ENCODE measurements around the gene PTPRK.

PTPRK gene

GRCh38 chr6:128047989-128048388, 472.4 kb downstream of the PTPRK start:
- Histone ChIP-seq H3K27ac (ENCODE audit: low read depth, low read length) (no peak overlapping the region), H3K4me3 (ENCODE audit: low read depth, low read length) (no peak overlapping the region), H3K36me3 (ENCODE audit: control insufficient read depth, insufficient read depth, low read length) (no peaks in the 10 kb centered on the region), H3K27me3 (ENCODE audit: control insufficient read depth, insufficient read depth, low read length) (no peaks in the 10 kb centered on the region), H3K4me1 (ENCODE audit: control insufficient read depth, insufficient read depth, low read length) (peaks cover 7% of the 10 kb centered on the region), H3K9ac (ENCODE audit: low read length) (no peak overlapping the region), H3K9me3 (ENCODE audit: control insufficient read depth, insufficient read depth, low read depth, low read length) (no peaks in the 10 kb centered on the region)

- H3K4me1 ChIP-seq (ENCODE audit: control insufficient read depth, insufficient read depth, low read length), result peaks cover 7% of the 10 kb centered on the region
- H3K9me3 ChIP-seq (ENCODE audit: control insufficient read depth, insufficient read depth, low read depth, low read length), result no peaks in the 10 kb centered on the region
- H3K9ac ChIP-seq (ENCODE audit: low read length), result no peak overlapping the region
- no peaks in the 10 kb centered on the region for H3K27me3 ChIP-seq (ENCODE audit: control insufficient read depth, insufficient read depth, low read length)
- H3K4me3 ChIP-seq (ENCODE audit: low read depth, low read length), result no peak overlapping the region
- no peak overlapping the region for H3K27ac ChIP-seq (ENCODE audit: low read depth, low read length)
- no peaks in the 10 kb centered on the region for H3K36me3 ChIP-seq (ENCODE audit: control insufficient read depth, insufficient read depth, low read length)
Measured at GRCh38 chr6:128046033-128046432, 474.4 kb downstream of the PTPRK start.

- Histone ChIP-seq H3K27ac (ENCODE audit: low read depth, low read length) (no peak overlapping the region), H3K9me3 (ENCODE audit: control insufficient read depth, insufficient read depth, low read depth, low read length) (no peaks in the 10 kb centered on the region)
Measured at GRCh38 chr6:128039543-128039942, 480.9 kb downstream of the PTPRK start.

DNA sequence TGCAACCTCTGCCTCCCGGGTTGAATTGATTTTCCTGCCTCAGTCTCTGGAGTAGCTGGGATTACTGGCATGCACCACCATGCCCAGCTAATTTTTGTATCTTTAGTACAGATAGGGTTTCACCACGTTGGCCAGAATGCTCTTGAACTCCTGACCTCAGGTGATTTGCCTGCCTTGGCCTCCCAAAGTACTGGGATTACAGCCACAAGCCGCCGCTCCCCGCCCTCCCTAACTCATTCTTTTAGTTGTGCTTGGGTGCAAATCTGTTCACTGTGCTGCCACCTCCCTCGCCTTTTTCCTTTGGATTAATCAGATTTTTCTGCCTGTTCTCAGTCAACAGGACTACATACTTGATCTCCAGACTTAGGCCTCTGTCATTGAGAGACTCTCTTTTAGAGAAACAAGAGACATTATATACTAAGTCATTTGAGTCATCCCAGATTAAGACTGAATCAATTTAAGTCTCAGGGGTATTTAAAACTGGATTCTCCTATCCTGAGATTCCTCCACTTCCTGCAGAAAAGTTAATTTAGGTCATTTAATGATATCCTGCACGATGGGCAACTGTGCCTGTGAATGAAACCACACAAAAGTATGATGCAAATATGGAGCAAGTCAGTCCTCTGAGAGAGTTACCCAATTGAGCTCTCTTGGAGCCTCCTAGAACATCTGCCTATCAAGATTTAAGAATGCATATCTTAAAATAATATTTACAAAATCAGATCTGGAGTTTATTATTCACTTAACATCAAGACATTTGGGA, 483.4 kb downstream of the PTPRK start:
- no peaks in the 10 kb centered on the region for H3K9me3 ChIP-seq (ENCODE audit: control insufficient read depth, insufficient read depth, low read depth, low read length)
- no peaks in the 10 kb centered on the region for H3K4me1 ChIP-seq (ENCODE audit: control insufficient read depth, insufficient read depth, low read length)
- no peak overlapping the region for H3K9ac ChIP-seq (ENCODE audit: low read length)
- H3K27me3 ChIP-seq (ENCODE audit: control insufficient read depth, insufficient read depth, low read length), result no peaks in the 10 kb centered on the region
- no peak overlapping the region for H3K4me3 ChIP-seq (ENCODE audit: low read depth, low read length)
- no peaks in the 10 kb centered on the region for H3K36me3 ChIP-seq (ENCODE audit: control insufficient read depth, insufficient read depth, low read length)
- no peak overlapping the region for H3K27ac ChIP-seq (ENCODE audit: low read depth, low read length)

More at GRCh38 chr6:128039543-128039942, 480.9 kb downstream of the PTPRK start:
- Histone ChIP-seq H3K36me3 (ENCODE audit: control insufficient read depth, insufficient read depth, low read length) (no peaks in the 10 kb centered on the region), H3K4me1 (ENCODE audit: control insufficient read depth, insufficient read depth, low read length) (no peaks in the 10 kb centered on the region), H3K4me3 (ENCODE audit: low read depth, low read length) (no peak overlapping the region), H3K9ac (ENCODE audit: low read length) (no peak overlapping the region), H3K27me3 (ENCODE audit: control insufficient read depth, insufficient read depth, low read length) (no peaks in the 10 kb centered on the region)

DNA sequence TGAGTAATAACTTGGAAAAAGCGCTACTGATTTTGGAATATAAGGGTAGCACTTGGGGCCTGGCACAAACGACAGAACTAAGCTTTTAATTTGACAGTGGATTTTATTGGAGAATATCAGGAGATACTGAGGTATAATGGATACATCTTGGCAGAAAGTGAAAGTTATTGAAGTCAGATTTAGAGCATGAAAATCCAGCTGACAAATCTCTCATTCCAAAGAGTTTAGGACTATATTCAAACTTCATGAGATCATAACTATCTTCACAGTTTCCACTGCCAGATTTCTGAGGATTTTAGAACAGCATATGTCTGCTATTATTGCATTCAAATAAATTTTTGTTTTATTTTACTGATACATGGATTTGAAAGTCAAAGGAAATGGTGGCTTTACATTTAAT, 487.2 kb downstream of the PTPRK start:
- H3K27ac ChIP-seq (ENCODE audit: low read depth, low read length), result no peak overlapping the region
- no peak overlapping the region for H3K9ac ChIP-seq (ENCODE audit: low read length)
- no peaks in the 10 kb centered on the region for H3K4me1 ChIP-seq (ENCODE audit: control insufficient read depth, insufficient read depth, low read length)
- no peaks in the 10 kb centered on the region for H3K9me3 ChIP-seq (ENCODE audit: control insufficient read depth, insufficient read depth, low read depth, low read length)
- no peaks in the 10 kb centered on the region for H3K36me3 ChIP-seq (ENCODE audit: control insufficient read depth, insufficient read depth, low read length)
- no peak overlapping the region for H3K4me3 ChIP-seq (ENCODE audit: low read depth, low read length)
- H3K27me3 ChIP-seq (ENCODE audit: control insufficient read depth, insufficient read depth, low read length), result no peaks in the 10 kb centered on the region

- no peak overlapping the region for H3K4me3 ChIP-seq (ENCODE audit: low read depth, low read length)
- H3K9me3 ChIP-seq (ENCODE audit: control insufficient read depth, insufficient read depth, low read depth, low read length), result no peaks in the 10 kb centered on the region
- H3K27ac ChIP-seq (ENCODE audit: low read depth, low read length), result no peak overlapping the region
- H3K4me1 ChIP-seq (ENCODE audit: control insufficient read depth, insufficient read depth, low read length), result no peaks in the 10 kb centered on the region
- no peak overlapping the region for H3K9ac ChIP-seq (ENCODE audit: low read length)
- H3K36me3 ChIP-seq (ENCODE audit: control insufficient read depth, insufficient read depth, low read length), result no peaks in the 10 kb centered on the region
- H3K27me3 ChIP-seq (ENCODE audit: control insufficient read depth, insufficient read depth, low read length), result no peaks in the 10 kb centered on the region
Measured at GRCh38 chr6:128032042-128032441, 488.4 kb downstream of the PTPRK start.

GRCh38 chr6:128029826-128030225, 490.6 kb downstream of the PTPRK start:
- H3K9ac ChIP-seq (ENCODE audit: low read length), result no peak overlapping the region
- H3K9me3 ChIP-seq (ENCODE audit: control insufficient read depth, insufficient read depth, low read depth, low read length), result no peaks in the 10 kb centered on the region
- no peaks in the 10 kb centered on the region for H3K27me3 ChIP-seq (ENCODE audit: control insufficient read depth, insufficient read depth, low read length)
- H3K27ac ChIP-seq (ENCODE audit: low read depth, low read length), result no peak overlapping the region
- H3K36me3 ChIP-seq (ENCODE audit: control insufficient read depth, insufficient read depth, low read length), result no peaks in the 10 kb centered on the region
- H3K4me1 ChIP-seq (ENCODE audit: control insufficient read depth, insufficient read depth, low read length), result peaks cover 9% of the 10 kb centered on the region
- H3K4me3 ChIP-seq (ENCODE audit: low read depth, low read length), result no peak overlapping the region

- H3K27me3 ChIP-seq (ENCODE audit: control insufficient read depth, insufficient read depth, low read length), result no peaks in the 10 kb centered on the region
- no peak overlapping the region for H3K4me3 ChIP-seq (ENCODE audit: low read depth, low read length)
- H3K27ac ChIP-seq (ENCODE audit: low read depth, low read length), result no peak overlapping the region
- no peaks in the 10 kb centered on the region for H3K36me3 ChIP-seq (ENCODE audit: control insufficient read depth, insufficient read depth, low read length)
- no peaks in the 10 kb centered on the region for H3K9me3 ChIP-seq (ENCODE audit: control insufficient read depth, insufficient read depth, low read depth, low read length)
- peaks cover 11% of the 10 kb centered on the region for H3K4me1 ChIP-seq (ENCODE audit: control insufficient read depth, insufficient read depth, low read length)
- no peak overlapping the region for H3K9ac ChIP-seq (ENCODE audit: low read length)
Measured at GRCh38 chr6:128028183-128028582, 492.2 kb downstream of the PTPRK start.

- H3K36me3 ChIP-seq (ENCODE audit: control insufficient read depth, insufficient read depth, low read length), result no peaks in the 10 kb centered on the region
- H3K9me3 ChIP-seq (ENCODE audit: control insufficient read depth, insufficient read depth, low read depth, low read length), result no peaks in the 10 kb centered on the region
- no peak overlapping the region for H3K4me3 ChIP-seq (ENCODE audit: low read depth, low read length)
- H3K9ac ChIP-seq (ENCODE audit: low read length), result no peak overlapping the region
- H3K27ac ChIP-seq (ENCODE audit: low read depth, low read length), result no peak overlapping the region; the same call in 1 of the 2 replicates
- peaks cover 13% of the 10 kb centered on the region for H3K4me1 ChIP-seq (ENCODE audit: control insufficient read depth, insufficient read depth, low read length)
- H3K27me3 ChIP-seq (ENCODE audit: control insufficient read depth, insufficient read depth, low read length), result no peaks in the 10 kb centered on the region
Measured at GRCh38 chr6:128025478-128025877, 494.9 kb downstream of the PTPRK start.

DNA sequence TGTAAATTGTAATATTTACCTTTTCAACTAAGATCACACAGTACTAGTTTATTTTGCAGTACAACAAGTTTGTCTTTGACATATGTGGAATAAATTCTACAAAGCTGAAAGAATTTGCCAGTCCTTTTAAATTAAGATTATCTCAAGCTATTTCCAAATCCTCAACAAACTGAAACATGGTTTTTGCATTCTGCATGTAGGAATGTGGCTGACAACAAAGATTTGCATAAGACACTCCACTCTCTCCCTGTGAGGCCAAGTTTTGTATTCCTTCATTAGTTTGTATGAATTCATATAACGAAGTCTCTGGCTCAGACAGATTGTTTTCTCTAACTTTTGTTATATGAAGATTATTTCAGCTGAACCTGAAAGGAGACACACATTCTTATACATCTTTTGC, 495.4 kb downstream of the PTPRK start:
- no peaks in the 10 kb centered on the region for H3K9me3 ChIP-seq (ENCODE audit: control insufficient read depth, insufficient read depth, low read depth, low read length)
- no peak overlapping the region for H3K9ac ChIP-seq (ENCODE audit: low read length)
- no peaks in the 10 kb centered on the region for H3K27me3 ChIP-seq (ENCODE audit: control insufficient read depth, insufficient read depth, low read length)
- no peak overlapping the region; the same call in 1 of the 2 replicates for H3K27ac ChIP-seq (ENCODE audit: low read depth, low read length)
- H3K4me3 ChIP-seq (ENCODE audit: low read depth, low read length), result no peak overlapping the region
- H3K36me3 ChIP-seq (ENCODE audit: control insufficient read depth, insufficient read depth, low read length), result no peaks in the 10 kb centered on the region
- peaks cover 13% of the 10 kb centered on the region for H3K4me1 ChIP-seq (ENCODE audit: control insufficient read depth, insufficient read depth, low read length)

GRCh38 chr6:128024046-128024445, 496.4 kb downstream of the PTPRK start:
- H3K27ac ChIP-seq (ENCODE audit: low read depth, low read length), result no peak overlapping the region
- H3K27me3 ChIP-seq (ENCODE audit: control insufficient read depth, insufficient read depth, low read length), result no peaks in the 10 kb centered on the region
- H3K4me1 ChIP-seq (ENCODE audit: control insufficient read depth, insufficient read depth, low read length), result peaks cover 13% of the 10 kb centered on the region
- H3K9ac ChIP-seq (ENCODE audit: low read length), result no peak overlapping the region
- no peak overlapping the region for H3K4me3 ChIP-seq (ENCODE audit: low read depth, low read length)
- H3K36me3 ChIP-seq (ENCODE audit: control insufficient read depth, insufficient read depth, low read length), result no peaks in the 10 kb centered on the region
- no peaks in the 10 kb centered on the region for H3K9me3 ChIP-seq (ENCODE audit: control insufficient read depth, insufficient read depth, low read depth, low read length)

All from HUES6 (cell line).